ENCODE data around the gene EPSTI1.

Gene EPSTI1

DNA sequence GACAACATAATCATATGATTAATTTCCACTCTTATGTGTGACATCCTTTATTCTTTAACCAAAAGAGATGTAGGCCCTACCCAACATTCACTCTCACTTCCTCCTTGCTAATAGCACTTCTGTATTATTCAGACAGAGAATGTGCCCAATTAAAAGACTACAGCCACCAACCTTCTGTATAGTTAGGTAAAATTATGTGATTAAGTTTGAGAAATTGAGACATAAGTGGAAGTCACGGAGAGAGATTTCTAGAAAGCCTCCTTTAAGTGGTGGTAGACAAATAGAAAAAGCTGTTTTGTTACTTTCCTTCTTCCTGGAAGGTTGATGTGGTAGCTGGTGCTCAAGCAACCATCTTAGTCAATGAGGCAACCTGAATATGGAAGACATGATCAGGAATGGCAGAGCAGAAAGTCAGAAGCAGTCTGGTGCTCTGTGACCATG lies 14.8 kb downstream of the EPSTI1 start:
- no peak for DNase-seq (ENCODE audit: low read depth, low spot score)
- no peak overlapping the region for H3K27ac ChIP-seq

DNA sequence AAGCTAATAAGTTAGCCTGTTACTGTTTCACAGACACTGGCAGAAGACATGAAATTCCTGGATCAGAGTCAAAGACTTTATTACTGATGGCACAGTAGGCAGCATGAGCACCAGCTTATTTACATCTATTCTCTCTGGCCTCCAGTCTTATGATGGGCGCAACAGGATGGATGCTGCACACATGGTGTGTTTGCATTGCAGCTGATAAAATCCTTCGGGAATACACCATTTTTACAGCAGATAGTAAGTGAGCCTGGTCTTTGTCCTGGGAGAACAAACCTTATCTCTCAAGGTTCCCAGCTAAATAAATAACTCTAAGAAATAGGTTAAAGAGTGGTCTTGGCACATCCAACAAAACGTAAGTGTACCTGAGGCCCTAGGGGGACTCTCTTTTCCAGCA lies 16.0 kb downstream of the EPSTI1 start:
- DNase-seq (ENCODE audit: low read depth, low spot score) = no peak
- H3K27ac ChIP-seq = no peak overlapping the region

DNA sequence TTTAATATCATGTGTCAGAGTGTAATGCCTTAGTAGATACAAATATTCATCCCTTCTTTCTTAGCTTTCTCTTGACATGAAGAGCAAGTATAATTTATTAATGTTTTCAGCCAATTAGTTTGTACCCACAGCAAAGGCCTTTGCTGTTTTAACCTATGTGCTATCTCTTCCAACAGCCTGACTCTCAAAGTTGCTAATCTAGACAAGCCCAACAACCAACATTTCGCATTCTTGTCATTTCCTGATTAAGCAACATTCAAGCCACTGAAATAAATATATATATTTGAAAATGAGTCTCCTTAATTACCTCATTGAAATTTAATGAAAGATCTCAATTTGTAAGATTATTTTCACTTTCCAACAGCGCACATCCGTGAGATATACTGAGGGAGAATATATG lies 18.5 kb downstream of the EPSTI1 start:
- no peak for DNase-seq (ENCODE audit: low read depth, low spot score)
- no peak overlapping the region for H3K27ac ChIP-seq

- H3K27ac ChIP-seq = no peak overlapping the region
- DNase-seq (ENCODE audit: low read depth, low spot score) = no peak
Measured at GRCh38 chr13:42971691-42972347, 20.2 kb downstream of the EPSTI1 start.

DNA sequence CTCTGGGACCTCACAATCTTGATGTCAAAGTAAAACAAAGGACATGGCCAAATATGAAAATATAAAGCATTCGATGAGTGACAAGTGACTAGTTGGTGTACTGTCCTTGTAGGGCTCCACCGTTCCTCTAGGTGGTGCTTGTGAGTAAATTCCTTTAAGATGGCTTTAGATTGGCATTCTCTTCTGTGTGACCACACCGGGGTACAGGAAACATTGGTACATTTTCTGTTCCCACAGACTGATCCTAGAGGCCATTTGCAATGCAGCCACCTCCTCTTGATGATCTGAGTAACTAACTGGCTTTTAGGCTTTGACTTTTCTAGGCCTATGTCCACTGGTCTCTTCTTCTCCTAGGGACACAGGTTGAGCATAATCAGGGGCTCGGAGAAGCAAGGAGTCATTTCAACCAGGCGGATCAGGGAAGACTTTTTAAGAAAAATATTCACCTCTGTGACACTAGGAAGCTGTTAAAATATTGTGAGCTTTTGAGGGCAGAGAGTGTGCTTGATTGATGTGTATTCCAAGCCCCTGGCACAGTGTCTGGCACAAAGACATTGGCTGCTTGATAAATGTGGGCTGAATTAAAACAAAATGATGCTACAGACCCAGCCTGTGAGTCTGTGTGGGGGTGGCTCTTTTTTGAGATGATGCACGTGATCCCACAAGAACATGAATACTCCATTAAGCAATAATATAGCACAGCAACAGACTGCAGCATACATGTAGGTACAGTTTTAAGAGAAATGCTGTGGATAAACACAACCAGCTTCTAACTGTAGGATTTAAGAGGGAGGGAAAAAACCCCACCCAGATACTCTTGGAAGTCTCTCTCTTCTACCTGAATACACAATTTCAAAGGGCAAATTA lies 21.0 kb downstream of the EPSTI1 start:
- no peak for DNase-seq (ENCODE audit: low read depth, low spot score)
- no peak overlapping the region for H3K27ac ChIP-seq

- DNase-seq (ENCODE audit: low read depth, low spot score) = no peak
- H3K27ac ChIP-seq = no peak overlapping the region
Measured at GRCh38 chr13:42969565-42970172, 22.4 kb downstream of the EPSTI1 start.

- DNase-seq (ENCODE audit: low read depth, low spot score) = peak; percentile 29
- peak overlapping the region; percentile 5 for H3K27ac ChIP-seq
Measured at GRCh38 chr13:42968906-42969305, 23.1 kb downstream of the EPSTI1 start.

DNA sequence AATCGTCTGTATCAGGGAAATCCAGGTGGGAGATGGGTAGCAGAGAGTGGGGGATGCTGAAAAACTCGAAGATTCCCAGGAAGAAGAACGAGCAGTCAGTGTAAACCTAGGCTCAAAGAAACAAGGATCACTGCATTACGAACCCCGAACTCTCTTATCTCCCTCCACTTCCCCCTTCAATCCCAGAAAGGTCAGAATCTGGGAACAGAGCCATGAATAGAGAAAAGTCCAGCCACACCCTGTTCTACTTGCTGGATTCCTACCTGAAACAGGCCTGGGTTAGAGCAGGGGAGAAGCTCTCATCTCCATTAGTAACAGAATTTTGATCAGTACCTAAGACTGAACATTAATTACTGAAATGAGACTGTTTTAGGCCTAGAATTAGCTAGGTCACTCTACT lies 24.4 kb downstream of the EPSTI1 start:
- DNase-seq (ENCODE audit: low read depth, low spot score) = no peak
- no peak overlapping the region for H3K27ac ChIP-seq

GRCh38 chr13:42965281-42965680 lies 26.8 kb downstream of the EPSTI1 start:
- H3K27ac ChIP-seq = no peak overlapping the region
- DNase-seq (ENCODE audit: low read depth, low spot score) = no peak

DNA sequence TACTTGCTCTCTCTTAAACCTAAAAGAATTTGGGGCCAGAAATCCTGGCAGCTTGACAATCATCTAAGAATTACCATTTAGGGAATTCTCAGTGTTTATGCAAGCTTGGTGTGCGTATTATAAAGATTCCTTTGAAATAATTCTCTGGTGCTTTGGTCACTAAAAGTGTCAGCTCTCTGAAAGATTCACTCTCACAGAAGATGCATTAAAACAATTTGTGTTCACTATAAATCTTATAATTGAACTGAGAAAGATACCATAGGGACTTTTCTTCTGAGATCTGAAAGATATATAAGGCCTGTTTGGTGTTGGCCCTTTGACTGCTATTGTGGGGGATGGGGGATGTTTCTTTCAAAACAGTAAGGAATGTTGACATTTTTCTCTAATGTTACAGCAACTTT lies 27.3 kb downstream of the EPSTI1 start:
- no peak for DNase-seq (ENCODE audit: low read depth, low spot score)

GRCh38 chr13:42959615-42960014 lies 32.4 kb downstream of the EPSTI1 start:
- no peak overlapping the region for H3K27ac ChIP-seq
- no peak for DNase-seq (ENCODE audit: low read depth, low spot score)

More for the DNA sequence above, 27.3 kb downstream of the EPSTI1 start:
- H3K27ac ChIP-seq = no peak overlapping the region

DNA sequence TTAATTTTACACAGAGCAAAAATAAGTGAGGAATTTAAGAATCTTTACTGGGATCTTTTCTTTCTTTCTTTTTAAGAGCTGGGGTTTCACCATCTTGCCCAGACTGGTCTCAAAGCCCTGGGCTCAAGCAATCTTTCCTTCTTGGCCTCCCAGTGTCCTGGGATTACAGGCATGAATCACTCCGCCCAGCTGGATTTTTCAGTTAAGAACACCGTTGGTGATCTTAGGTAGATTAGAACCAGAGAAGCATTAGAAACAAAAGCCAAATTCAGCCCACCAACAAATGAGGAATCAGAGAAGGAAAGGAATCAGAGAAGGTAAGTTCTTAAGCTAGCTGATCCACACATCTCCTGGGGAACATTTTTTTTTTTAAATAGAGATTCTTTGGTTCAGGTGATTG lies 34.2 kb downstream of the EPSTI1 start:
- no peak overlapping the region for H3K27ac ChIP-seq
- no peak for DNase-seq (ENCODE audit: low read depth, low spot score)

DNA sequence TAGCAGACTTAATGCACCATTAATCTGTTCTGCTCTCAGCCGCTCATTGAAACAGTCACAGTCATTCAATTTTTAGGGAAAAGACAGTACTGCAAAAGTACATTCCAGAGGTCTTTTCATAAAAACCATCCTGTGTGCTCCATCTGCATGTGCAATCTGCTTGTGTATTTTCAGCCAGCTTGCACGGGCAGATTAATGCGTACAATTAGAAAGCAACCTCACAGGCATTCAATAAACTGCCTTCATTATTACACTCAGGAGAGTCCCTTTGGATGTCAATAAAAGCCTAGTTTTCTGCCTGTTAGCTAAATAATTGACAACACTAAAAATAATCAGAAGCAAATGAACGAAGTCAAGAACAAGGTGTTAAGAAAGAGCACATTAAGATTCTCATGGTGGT lies 41.9 kb downstream of the EPSTI1 start:
- H3K27ac ChIP-seq = no peak overlapping the region
- DNase-seq (ENCODE audit: low read depth, low spot score) = no peak

DNA sequence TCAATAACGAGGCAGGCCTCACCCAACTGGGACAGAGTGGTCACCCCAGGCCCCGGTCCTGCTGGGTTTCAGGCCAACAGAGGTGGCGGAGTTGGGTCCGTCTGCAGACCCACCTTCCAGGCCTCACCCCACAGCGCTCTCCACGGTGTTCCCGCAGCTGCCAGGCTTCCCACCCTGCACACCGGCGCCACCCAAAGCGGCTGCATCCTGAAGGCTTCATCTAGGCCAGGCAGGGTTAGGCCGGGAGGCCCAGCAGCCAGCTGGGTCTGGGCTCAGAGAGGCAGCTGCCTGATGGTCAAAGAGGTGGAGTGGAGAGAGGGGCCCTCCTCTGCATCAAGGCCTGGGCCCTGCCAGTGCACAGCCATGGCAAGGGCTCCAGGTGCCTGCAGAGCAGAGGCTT lies 44.1 kb downstream of the EPSTI1 start:
- H3K27ac ChIP-seq = no peak overlapping the region
- no peak for DNase-seq (ENCODE audit: low read depth, low spot score)

- no peak for DNase-seq (ENCODE audit: low read depth, low spot score)
- no peak overlapping the region for H3K27ac ChIP-seq
Measured at GRCh38 chr13:42946927-42947326, 45.1 kb downstream of the EPSTI1 start.

GRCh38 chr13:42929886-42930535 lies 62.0 kb downstream of the EPSTI1 start:
- DNase-seq (ENCODE audit: low read depth, low spot score) = no peak
- H3K27ac ChIP-seq = no peak overlapping the region

- H3K27ac ChIP-seq = no peak overlapping the region
- DNase-seq (ENCODE audit: low read depth, low spot score) = no peak
Measured at GRCh38 chr13:42926555-42926954, 65.5 kb downstream of the EPSTI1 start.

DNA sequence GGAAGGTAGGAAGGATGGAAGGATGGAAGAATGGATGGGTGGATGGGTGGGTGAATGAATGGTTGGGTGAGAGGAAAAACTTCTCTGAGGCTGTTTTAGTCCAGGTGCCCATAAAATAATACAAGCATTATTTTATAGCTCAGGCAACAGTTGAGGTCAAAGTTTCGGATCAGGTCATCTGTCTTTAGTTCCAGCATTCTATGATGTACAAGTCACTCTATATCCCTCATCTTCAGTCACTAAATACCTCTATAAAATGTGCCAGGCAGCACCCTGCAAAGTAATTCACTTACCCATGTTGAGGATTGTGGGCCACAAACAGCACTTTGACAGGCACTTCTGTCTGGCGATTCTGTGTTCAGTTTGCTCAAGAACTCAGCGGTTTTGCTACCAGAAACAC lies 66.0 kb downstream of the EPSTI1 start:
- DNase-seq (ENCODE audit: low read depth, low spot score) = no peak
- no peak overlapping the region for H3K27ac ChIP-seq

DNA sequence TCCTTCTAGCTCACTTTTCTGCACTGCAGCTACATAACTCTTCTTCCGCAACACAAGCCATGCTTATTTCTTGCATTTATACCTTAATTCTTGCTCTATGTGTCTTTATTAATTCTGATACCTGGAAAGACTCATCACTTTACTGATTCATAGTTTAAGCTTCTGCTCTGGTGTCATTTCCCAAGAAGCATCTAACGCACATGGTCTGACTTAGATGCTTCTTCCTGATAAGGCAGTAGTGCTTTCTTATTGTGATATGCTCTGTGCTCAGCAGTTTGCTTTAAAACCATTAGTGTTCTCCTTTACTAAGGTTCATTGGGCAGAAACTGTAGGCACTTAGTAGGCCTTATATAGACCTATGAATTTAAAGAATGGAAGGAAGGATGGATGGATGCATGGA lies 66.4 kb downstream of the EPSTI1 start:
- H3K27ac ChIP-seq = no peak overlapping the region
- no peak for DNase-seq (ENCODE audit: low read depth, low spot score)

- no peak for DNase-seq (ENCODE audit: low read depth, low spot score)
- H3K27ac ChIP-seq = no peak overlapping the region
Measured at GRCh38 chr13:42924344-42924743, 67.7 kb downstream of the EPSTI1 start.

DNA sequence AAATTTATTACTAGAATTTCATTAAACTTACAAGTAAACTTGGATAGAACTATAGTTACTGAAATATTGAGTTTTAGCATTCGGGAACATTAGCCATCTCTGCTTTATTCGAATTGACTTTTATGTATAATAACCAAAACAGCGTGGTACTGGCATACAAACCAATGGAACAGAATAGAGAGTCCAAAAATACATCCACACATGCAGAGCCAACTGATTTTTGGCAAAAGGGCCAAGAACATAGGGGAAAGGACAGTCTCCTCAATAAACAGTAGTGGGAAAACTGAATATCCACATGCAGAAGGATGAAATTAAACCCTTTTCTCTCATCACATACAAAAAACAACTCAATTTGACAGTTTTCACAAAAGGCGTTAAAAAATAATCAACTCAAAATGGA lies 84.3 kb downstream of the EPSTI1 start:
- no peak for DNase-seq (ENCODE audit: low read depth, low spot score)
- H3K27ac ChIP-seq = no peak overlapping the region
